Stimulated activated CD8-positive, alpha-beta memory T cell treated with anti-CD3 and anti-CD28 coated beads, Interleukin-7, amount 100 ng/mL, for 24 hours (primary cell): Measurements from ENCODE around the gene DTX3L.

ENCODE experiments used
- DNase-seq: peaks from one replicate; pipeline ENCODE4 v3.0.0-alpha.2; 2020; ENCODE audit warnings: low read depth

The DTX3L gene

DNA sequence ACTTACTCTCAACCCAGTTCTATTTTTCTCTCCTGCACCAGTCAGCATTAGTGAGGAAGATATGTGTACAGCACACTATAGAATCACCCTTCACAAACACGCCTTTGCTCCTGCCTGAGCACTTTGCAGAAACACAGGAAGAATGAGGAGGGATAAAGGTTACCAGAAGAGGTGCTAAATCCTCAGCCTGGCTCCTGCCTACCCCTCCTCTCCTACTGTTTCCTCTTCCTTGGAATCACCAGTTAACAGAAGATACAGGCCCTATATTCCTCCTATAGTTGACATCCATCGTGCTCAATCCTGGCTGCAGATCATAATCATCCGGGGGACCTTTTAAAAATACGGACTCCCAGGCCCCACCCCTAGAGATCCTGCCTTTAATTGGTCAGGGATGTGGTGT lies 42.2 kb downstream of the DTX3L start:
- no peak for DNase-seq

DNA sequence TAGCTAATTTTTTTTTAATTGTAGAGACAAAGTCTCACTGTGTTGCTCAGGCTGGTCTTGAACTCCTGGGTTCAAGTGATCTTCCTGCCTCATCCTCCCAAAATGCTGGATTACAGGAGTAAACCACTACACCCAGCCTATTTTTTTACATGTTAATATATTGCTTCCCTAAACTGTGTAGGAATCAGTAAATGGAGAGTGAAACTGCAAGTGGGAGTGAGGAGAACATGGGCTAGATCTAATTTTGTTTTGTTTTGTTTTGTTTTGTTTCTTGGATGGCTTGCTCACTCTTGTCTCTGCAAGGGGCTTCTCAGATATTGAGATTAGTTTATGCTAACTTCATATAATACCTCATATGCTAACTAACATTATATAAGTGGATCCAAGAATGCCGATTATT lies 44.8 kb downstream of the DTX3L start:
- DNase-seq, result no peak

DNA sequence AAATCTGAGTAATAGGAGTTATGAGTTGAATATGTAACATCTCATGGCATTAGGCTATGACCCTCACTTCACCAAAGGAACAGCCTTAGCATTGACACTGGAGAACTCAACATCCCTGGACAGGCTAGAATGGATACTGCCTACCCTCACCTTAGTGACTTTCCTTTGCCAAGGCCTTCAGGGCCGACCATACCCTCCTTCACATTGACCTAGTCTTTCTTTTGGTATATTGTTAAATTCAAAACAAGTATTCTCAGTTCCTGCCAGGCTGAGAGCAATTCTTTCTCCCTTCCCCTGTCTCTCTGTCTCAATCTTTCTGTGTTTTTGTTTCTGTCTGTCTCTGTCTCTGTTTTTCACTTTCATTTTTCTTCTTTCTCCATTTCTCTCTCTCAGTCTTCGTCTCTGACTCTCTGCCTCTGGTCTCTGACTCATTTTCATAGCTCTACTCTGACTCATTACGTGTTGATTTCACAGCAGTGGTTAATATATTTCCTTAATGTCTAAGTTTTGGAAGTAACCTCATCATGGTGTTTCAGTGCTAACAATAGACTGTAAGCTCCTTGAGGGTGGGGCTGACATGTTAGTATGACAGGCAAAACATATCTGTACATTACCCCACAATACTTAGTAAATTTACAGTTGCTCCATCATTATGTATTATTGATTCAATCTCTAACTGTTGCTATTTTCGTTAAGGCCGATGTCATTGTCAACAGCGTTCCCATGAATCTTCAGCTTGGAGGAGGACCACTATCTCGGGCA lies 45.8 kb downstream of the DTX3L start:
- no peak for DNase-seq

DNA sequence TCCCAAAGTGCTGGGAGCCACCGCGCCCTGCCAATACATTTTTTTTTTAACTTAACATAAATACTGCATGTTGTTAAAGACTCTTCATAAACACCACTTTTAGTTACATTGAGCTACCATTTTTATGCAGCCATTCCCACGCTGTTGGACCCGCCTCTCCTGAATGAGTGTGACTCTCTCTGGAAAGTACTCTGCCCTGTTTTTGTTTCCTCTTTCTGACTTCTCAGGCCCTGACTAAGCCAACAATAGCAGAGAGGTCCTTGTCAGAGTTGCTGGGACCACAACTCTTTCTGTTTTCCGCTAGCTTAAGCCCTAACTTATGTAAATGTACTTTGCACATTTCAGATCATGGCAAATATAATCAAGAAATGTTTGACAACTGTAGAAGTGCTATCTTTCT lies 48.6 kb downstream of the DTX3L start:
- no peak for DNase-seq

DNA sequence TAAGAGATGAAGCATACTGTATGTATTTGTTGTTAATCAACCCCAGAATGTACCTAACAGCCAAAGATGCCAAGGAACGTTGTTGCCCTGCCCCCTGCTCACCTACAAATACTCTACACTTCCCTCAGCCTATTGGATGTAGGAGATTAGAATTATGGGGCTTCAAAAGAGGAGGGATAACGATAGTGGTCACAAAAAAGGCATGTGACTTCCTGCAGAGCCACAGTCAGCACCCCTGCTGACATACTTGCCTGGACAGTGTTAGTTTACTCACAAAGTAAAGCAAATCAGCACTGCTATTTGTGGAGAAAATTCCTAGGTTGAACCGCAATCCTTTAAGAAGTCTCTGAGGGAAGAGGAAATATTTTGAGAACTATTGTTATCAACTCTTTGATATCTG lies 51.2 kb downstream of the DTX3L start:
- no peak for DNase-seq

DNA sequence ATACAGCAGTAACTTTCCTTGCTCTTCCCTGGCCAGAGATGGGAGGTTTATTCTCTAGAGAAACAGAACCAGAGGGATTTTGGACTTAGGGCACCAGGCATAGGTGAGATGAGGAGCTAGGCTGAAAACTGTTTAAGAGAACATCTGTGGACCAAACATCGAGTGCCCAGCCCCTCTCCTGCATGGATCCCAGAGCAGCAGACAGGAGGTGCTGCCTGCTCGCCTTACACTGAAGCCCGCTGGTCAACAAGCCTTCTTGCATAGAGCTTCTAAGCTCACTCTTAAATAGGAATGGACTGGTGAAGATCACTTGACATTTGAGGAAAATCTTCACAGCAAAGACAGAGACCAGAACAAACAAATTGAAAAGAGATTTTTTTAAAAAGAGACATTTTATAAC lies 54.5 kb downstream of the DTX3L start:
- DNase-seq, result no peak

DNA sequence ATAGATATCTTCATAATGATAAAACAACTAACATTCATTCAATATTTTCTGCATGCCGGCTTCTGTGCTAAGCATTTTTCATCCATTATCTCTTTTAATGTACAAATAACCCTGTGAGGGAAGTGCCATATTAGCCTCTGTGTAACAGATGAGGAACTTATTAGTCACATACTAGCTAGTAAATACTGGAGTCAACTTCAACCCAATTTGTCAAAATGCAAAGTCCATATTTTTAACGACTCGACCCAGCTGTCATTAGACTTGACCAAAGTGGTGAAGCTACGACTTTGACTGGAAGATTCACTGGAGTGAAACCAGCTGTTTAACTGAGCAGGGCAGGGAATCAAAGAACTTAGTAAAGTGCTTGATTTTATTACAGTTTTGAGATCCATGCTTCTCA lies 54.9 kb downstream of the DTX3L start:
- DNase-seq, result no peak

DNA sequence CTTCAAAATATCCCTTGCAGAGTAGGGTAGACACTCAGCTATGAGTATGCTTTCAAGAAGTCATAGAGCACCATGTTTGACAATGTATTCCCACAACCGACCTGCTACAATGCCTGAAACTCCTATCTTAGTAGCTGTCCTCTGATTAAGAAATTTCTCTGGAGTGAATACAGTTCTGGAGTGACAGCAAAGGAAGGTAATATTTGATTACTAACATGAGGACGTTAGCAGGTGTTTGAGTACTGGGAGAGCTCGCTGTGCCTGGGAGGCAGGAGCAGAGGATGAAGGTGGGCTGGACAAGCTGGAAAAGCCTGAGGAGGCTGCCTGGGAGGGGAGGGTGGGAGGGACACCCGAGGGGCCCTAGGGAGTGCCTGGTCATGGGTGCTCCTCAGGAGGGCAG lies 56.3 kb downstream of the DTX3L start:
- no peak for DNase-seq

DNA sequence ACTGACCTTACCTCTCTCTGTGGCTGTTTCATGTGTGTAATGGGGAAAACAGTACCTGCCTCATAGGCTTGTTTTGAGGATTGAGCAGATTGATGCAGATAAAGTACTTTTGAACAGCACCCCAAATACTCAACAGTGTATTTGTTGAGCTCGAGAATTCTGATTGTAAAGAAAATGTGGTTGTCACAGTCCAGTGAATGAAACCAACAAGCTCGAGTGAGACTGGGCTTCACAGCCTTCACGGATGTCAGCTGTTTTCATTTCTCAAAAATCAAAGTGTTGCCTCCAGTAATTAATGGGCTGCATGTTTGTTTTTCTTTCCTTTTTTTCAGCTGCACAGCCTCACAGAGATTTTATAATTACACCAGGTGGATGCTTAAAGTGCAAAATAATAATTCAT lies 57.0 kb downstream of the DTX3L start:
- no peak for DNase-seq

DNA sequence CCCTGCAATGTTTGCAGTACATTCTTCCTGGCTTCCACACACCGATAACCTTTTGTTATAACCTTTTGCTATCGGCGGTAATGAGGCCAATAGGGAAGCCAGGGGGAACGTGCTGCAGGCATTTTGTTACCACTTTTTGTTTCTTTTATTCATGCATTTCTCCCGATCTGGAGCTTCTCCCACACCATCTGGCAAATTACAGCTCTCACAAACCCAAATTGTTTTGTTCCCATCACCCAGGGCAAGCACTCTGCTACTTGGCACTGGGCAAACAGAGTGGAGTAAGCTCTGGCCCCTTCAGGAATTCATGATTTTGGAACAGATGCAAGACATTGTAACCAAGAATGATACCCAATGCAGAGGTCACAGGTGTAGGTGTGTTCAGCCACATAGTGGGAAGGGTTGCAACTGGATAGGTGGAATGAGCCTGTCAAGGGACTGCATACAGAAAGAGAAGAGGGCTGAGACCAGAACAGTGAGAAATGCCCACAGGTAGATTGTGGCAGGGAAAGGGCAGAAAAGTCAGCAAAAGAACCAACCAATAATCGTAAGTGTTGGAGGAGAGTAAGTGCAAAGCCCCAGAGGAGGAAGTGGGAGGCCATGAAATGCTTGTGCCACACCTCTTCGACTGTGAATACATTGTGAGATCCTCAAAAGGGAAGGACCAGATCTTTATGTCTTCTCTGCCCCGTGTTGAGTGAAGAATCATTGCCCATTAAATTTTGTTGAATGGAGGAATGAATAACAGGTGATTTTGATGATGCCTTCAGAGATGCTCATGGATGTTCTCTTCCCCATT lies 59.1 kb downstream of the DTX3L start:
- no peak for DNase-seq
